GM20000 (cell line): ENCODE data around the gene ATP6V1C2.
"Not testable (repeated sequence)": the region's sequence is repeated elsewhere in the genome, so short reads cannot be mapped to it uniquely, and the experiment has no call there.

Experiments used
- DNase-seq: peaks from one replicate; pipeline ENCODE4 v3.0.0; 2012; ENCODE audit warnings: low spot score
- TF ChIP-seq, protein P1 (sequence below): IDR thresholded peaks from 2 replicates; pipeline ENCODE4 v1.5.1; 2012; ENCODE audit warnings: mild to moderate bottlenecking, control low read depth; ENCODE audit errors: extremely low read depth, missing control alignments

The ATP6V1C2 gene

GRCh38 chr2:10814571-10815331, 93.3 kb downstream of the ATP6V1C2 start:
- no peak for DNase-seq
- TF ChIP-seq, protein P1, sequence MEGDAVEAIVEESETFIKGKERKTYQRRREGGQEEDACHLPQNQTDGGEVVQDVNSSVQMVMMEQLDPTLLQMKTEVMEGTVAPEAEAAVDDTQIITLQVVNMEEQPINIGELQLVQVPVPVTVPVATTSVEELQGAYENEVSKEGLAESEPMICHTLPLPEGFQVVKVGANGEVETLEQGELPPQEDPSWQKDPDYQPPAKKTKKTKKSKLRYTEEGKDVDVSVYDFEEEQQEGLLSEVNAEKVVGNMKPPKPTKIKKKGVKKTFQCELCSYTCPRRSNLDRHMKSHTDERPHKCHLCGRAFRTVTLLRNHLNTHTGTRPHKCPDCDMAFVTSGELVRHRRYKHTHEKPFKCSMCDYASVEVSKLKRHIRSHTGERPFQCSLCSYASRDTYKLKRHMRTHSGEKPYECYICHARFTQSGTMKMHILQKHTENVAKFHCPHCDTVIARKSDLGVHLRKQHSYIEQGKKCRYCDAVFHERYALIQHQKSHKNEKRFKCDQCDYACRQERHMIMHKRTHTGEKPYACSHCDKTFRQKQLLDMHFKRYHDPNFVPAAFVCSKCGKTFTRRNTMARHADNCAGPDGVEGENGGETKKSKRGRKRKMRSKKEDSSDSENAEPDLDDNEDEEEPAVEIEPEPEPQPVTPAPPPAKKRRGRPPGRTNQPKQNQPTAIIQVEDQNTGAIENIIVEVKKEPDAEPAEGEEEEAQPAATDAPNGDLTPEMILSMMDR, result no peak

DNA sequence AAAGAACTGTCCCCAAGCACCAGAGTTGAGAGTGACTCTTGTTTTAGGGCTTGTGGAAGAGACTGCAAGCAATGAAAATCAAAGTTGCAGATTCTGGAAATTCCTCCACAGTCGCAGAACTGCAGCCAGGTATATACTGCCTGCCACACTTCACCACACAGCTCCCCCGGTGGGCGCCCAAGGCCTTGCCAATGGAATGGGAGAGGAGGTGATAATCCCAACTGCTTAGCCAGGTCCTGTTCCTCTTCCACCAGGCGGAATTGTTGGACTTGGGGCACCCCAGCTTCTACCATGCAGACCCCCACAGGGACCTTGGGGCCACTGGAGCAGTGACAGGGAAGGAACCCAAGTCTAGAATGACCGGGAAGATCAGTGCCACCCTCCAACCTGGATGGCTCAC, 96.0 kb downstream of the ATP6V1C2 start:
- no peak for DNase-seq

DNA sequence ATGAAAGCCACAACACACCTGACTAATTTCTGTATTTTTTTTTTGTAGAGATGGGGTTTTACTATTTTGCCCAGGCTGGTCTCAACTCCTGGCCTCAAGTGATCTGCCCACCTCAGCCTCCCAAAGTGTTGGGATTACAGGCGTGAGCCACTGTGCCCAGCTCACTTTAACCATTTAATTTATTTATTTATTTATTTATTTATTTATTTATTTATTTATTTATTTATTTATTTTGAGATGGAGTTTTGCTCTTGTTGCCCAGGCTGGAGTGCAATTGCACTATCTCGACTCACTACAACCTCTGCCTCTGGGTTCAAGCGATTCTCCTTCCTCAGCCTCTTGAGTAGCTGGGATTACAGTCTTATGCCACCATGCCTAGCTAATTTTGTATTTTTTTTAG, 96.9 kb downstream of the ATP6V1C2 start:
- not testable (repeated sequence) for DNase-seq

More for the DNA sequence above, 96.0 kb downstream of the ATP6V1C2 start:
- TF ChIP-seq, protein P1, result no peak

GRCh38 chr2:10818984-10819383, 97.6 kb downstream of the ATP6V1C2 start:
- DNase-seq, result no peak
- TF ChIP-seq, protein P1, result no peak

DNA sequence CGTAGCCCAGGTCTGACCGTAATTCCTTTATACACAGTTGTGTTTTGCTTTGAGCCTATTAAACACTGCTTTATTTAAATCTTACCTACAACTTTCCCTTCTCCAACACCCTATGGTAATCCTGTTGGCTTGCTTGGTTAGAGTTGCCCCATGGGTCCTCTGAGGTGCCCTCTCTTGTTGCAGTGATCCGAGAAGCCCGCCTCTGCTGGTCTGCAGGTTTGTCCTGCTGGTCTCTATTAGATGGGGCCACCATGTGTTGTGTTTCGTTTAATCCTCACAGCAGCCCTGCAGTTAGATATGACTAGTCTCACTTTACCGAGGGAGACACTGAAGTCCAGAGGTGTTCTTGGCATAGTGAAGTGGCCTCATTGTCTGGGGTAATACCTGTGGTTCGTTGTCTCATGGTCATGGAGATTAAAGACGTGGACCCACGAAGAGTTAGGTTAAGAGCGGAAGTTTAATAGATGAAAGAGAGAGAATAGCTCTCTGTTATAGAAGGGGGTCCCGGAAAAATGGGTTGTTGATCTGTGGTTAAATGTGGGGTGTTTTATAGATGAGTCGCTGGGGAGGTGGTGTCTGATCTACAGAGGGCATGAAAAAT, 98.4 kb downstream of the ATP6V1C2 start:
- TF ChIP-seq, protein P1, result no peak
- DNase-seq, result no peak

- DNase-seq, result no peak
- TF ChIP-seq, protein P1, result no peak
These were observed 99.1 kb downstream of the ATP6V1C2 start for GRCh38 chr2:10820562-10820961.

- no peak for DNase-seq
- TF ChIP-seq, protein P1, result no peak
These were observed 99.7 kb downstream of the ATP6V1C2 start for GRCh38 chr2:10820978-10821695.

DNA sequence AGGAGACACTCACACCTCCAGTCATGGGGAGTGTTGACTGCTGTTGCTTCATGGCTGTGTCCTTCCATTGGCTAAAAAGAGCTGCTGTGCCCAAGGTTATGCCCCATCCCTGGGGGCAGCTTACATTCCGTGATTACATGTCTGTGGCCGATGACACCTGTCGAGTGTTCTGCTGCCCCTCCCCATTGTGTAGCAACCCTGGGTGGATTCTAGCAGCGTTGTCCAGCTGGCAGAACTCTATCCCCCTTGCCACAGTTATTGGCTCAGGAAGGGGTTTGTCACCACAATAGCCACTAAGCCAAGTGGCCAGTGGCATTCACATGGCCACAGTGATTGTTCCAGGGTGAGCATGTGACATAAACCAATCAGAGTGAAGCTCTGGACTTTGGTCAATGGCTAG, 102.8 kb downstream of the ATP6V1C2 start:
- no peak for DNase-seq
- TF ChIP-seq, protein P1, result no peak
